Activated CD8-positive, alpha-beta T cell treated with anti-CD3 and anti-CD28 coated beads for 36 hours (primary cell): ENCODE results near the gene PRRG1. TPM values are rescaled to one million over a fixed set of nuclear protein-coding genes. Genes with fewer than 3 reads are reported as not detected.

Source experiments
- ATAC-seq: fragments of 200-7000 bp; cut with Tn5 transposase; one replicate; pipeline ENCODE4 v1.10.0; 2021; ENCODE audit warnings: mild to moderate bottlenecking, moderate library complexity
- CTCF ChIA-PET: fragments of 350-600 bp; sonication (Branson Sonifier 250); formaldehyde crosslinking; loops from one replicate; lab custom pipeline; 2021; ENCODE audit warnings: antibody characterized with exemption; lab: Charles Lee
- POLR2A ChIA-PET: fragments of 350-600 bp; sonication (Branson Sonifier 250); formaldehyde crosslinking; loops from one replicate; lab custom pipeline; 2021; ENCODE audit warnings: antibody characterized with exemption; lab: Charles Lee
- DNase-seq: peaks from one replicate; pipeline ENCODE4 v3.0.0-alpha.2; 2020
- H3K27ac Mint-ChIP-seq: one replicate; pipeline ENCODE4 v1.8.0; 2021; ENCODE audit warnings: mild to moderate bottlenecking, mixed read lengths
- H3K27me3 Mint-ChIP-seq: one replicate; pipeline ENCODE4 v1.8.0; 2021; ENCODE audit warnings: mixed read lengths
- H3K36me3 Mint-ChIP-seq: one replicate; pipeline ENCODE4 v1.8.0; 2021; ENCODE audit warnings: low read depth, mixed read lengths
- H3K4me1 Mint-ChIP-seq: one replicate; pipeline ENCODE4 v1.8.0; 2021; ENCODE audit warnings: low read depth, mixed read lengths
- H3K4me3 Mint-ChIP-seq: one replicate; pipeline ENCODE4 v1.8.0; 2021; ENCODE audit warnings: mild to moderate bottlenecking, moderate library complexity, mixed read lengths
- H3K9me3 Mint-ChIP-seq: one replicate; pipeline ENCODE4 v1.8.0; 2021; ENCODE audit warnings: mixed read lengths
- intact Hi-C: fragments of 100-400 bp; cut with micrococcal nuclease; formaldehyde crosslinking; loops from one replicate; pipeline ENCODE4 v1.10.0; 2022
- total RNA-seq, 2 experiments: library from RNA; stranded (reverse); gene quantifications; one replicate each; pipeline ENCODE4 v1.2.3, GENCODE V29; 2021
- TF ChIP-seq, protein P1 (sequence below): fragments of 200-600 bp; IDR thresholded peaks from one replicate; pipeline ENCODE4 v1.8.0; 2022; ENCODE audit warnings: antibody characterized with exemption, mild to moderate bottlenecking

PRRG1 gene
- total RNA-seq, 2 experiments from 2014 or later: not detected

- intact Hi-C loops: no loop called here
- POLR2A ChIA-PET: no interaction called here
- no peaks in the 10 kb centered on the region for H3K9me3 Mint-ChIP-seq
Measured at GRCh38 chrX:37347420-37347819, 1.7 kb upstream of the PRRG1 start.

GRCh38 chrX:37348231-37348970, 763 bp upstream of the PRRG1 start:
- H3K9me3 Mint-ChIP-seq: no peaks in the 10 kb centered on the region
- no peak for DNase-seq
- ChIA-PET POLR2A (no interaction called here), CTCF (no interaction called here)
- intact Hi-C loops: no loop called here
- H3K4me3 Mint-ChIP-seq: no peak overlapping the region
- ATAC-seq: no peak
- H3K4me1 Mint-ChIP-seq: peaks cover 6% of the 10 kb centered on the region
- peaks cover 16% of the 10 kb centered on the region for H3K27me3 Mint-ChIP-seq
- H3K36me3 Mint-ChIP-seq: no peaks in the 10 kb centered on the region
- TF ChIP-seq, protein P1, sequence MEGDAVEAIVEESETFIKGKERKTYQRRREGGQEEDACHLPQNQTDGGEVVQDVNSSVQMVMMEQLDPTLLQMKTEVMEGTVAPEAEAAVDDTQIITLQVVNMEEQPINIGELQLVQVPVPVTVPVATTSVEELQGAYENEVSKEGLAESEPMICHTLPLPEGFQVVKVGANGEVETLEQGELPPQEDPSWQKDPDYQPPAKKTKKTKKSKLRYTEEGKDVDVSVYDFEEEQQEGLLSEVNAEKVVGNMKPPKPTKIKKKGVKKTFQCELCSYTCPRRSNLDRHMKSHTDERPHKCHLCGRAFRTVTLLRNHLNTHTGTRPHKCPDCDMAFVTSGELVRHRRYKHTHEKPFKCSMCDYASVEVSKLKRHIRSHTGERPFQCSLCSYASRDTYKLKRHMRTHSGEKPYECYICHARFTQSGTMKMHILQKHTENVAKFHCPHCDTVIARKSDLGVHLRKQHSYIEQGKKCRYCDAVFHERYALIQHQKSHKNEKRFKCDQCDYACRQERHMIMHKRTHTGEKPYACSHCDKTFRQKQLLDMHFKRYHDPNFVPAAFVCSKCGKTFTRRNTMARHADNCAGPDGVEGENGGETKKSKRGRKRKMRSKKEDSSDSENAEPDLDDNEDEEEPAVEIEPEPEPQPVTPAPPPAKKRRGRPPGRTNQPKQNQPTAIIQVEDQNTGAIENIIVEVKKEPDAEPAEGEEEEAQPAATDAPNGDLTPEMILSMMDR: no peak
- no peak overlapping the region for H3K27ac Mint-ChIP-seq

More at GRCh38 chrX:37347420-37347819, 1.7 kb upstream of the PRRG1 start:
- TF ChIP-seq, protein P1: no peak
- peaks cover 6% of the 10 kb centered on the region for H3K4me1 Mint-ChIP-seq
- no peak for ATAC-seq
- no peak overlapping the region for H3K4me3 Mint-ChIP-seq
- no peak overlapping the region for H3K27ac Mint-ChIP-seq
- no peak for DNase-seq
- CTCF ChIA-PET: no interaction called here
- H3K36me3 Mint-ChIP-seq: no peaks in the 10 kb centered on the region
- H3K27me3 Mint-ChIP-seq: peaks cover 16% of the 10 kb centered on the region

- CTCF ChIA-PET: no interaction called here
- DNase-seq (no peak), ATAC-seq (no peak)
- H3K27me3 Mint-ChIP-seq: peaks cover 16% of the 10 kb centered on the region
- no peaks in the 10 kb centered on the region for H3K9me3 Mint-ChIP-seq
- H3K36me3 Mint-ChIP-seq: no peaks in the 10 kb centered on the region
- no peak overlapping the region for H3K4me3 Mint-ChIP-seq
- POLR2A ChIA-PET: no interaction called here
- H3K27ac Mint-ChIP-seq: no peak overlapping the region
- intact Hi-C loops: no loop called here
- peaks cover 6% of the 10 kb centered on the region for H3K4me1 Mint-ChIP-seq
- TF ChIP-seq, protein P1: no peak
Measured at GRCh38 chrX:37348971-37349220, 268 bp upstream of the PRRG1 start.

- no peaks in the 10 kb centered on the region for H3K36me3 Mint-ChIP-seq
- ATAC-seq (no peak), DNase-seq (no peak)
- TF ChIP-seq, protein P1: no peak
- H3K27ac Mint-ChIP-seq: no peak overlapping the region
- ChIA-PET CTCF (no interaction called here), POLR2A (no interaction called here)
- no peak overlapping the region for H3K4me3 Mint-ChIP-seq
- H3K9me3 Mint-ChIP-seq: no peaks in the 10 kb centered on the region
- intact Hi-C loops: no loop called here
- peaks cover 6% of the 10 kb centered on the region for H3K4me1 Mint-ChIP-seq
- H3K27me3 Mint-ChIP-seq: peaks cover 16% of the 10 kb centered on the region
Measured at GRCh38 chrX:37350034-37350365, 836 bp downstream of the PRRG1 start.

GRCh38 chrX:37353646-37354045, 4.5 kb downstream of the PRRG1 start:
- CTCF ChIA-PET: no interaction called here
- POLR2A ChIA-PET: no interaction called here
- ATAC-seq (no peak), DNase-seq (no peak)
- peaks cover 5% of the 10 kb centered on the region for H3K4me1 Mint-ChIP-seq
- no peak overlapping the region for H3K27ac Mint-ChIP-seq
- TF ChIP-seq, protein P1: no peak
- no peaks in the 10 kb centered on the region for H3K36me3 Mint-ChIP-seq
- no peaks in the 10 kb centered on the region for H3K9me3 Mint-ChIP-seq
- intact Hi-C loops: no loop called here
- peaks cover 9% of the 10 kb centered on the region for H3K27me3 Mint-ChIP-seq
- H3K4me3 Mint-ChIP-seq: no peak overlapping the region
